HUES48 (cell line): Measurements from ENCODE around the gene RASSF5.

ENCODE experiments used
- H3K27ac ChIP-seq: one replicate; pipeline ENCODE4 v1.7.0; 2013; ENCODE audit warnings: low read depth, low read length, inconsistent platforms
- H3K27me3 ChIP-seq: 2 replicates; pipeline ENCODE4 v1.6.1; 2013; ENCODE audit warnings: mild to moderate bottlenecking, low read length; ENCODE audit not compliant: control insufficient read depth, insufficient read depth
- H3K36me3 ChIP-seq: 2 replicates; pipeline ENCODE4 v1.6.1; 2013; ENCODE audit warnings: low read length; ENCODE audit not compliant: control insufficient read depth, insufficient read depth
- H3K4me1 ChIP-seq: 2 replicates; pipeline ENCODE4 v1.6.1; 2013; ENCODE audit warnings: mild to moderate bottlenecking, low read length; ENCODE audit not compliant: control insufficient read depth, insufficient read depth
- H3K4me3 ChIP-seq: 2 replicates; pipeline ENCODE4 v1.5.1; 2013; ENCODE audit warnings: mild to moderate bottlenecking, low read depth, low read length
- H3K9ac ChIP-seq: 2 replicates; pipeline ENCODE4 v1.6.1; 2013; ENCODE audit warnings: mild to moderate bottlenecking, low read depth, low read length, moderate library complexity
- H3K9me3 ChIP-seq: 2 replicates; pipeline ENCODE4 v1.6.1; 2013; ENCODE audit warnings: low read length; ENCODE audit not compliant: control insufficient read depth, insufficient read depth

Gene RASSF5

GRCh38 chr1:206467915-206468314 is 39.4 kb upstream of the RASSF5 start:
- Histone ChIP-seq H3K4me3 (no peak overlapping the region), H3K27me3 (no peaks in the 10 kb centered on the region), H3K4me1 (peaks cover 34% of the 10 kb centered on the region)

GRCh38 chr1:206468571-206468970 is 38.8 kb upstream of the RASSF5 start:
- Histone ChIP-seq H3K4me3 (no peak overlapping the region), H3K9ac (no peak overlapping the region), H3K9me3 (no peaks in the 10 kb centered on the region), H3K4me1 (peaks cover 34% of the 10 kb centered on the region), H3K36me3 (peaks cover under 1% of the 10 kb centered on the region; the same call in 1 of the 2 replicates), H3K27ac (no peak overlapping the region), H3K27me3 (no peaks in the 10 kb centered on the region)

More at GRCh38 chr1:206467915-206468314, 39.4 kb upstream of the RASSF5 start:
- H3K27ac ChIP-seq = no peak overlapping the region
- H3K9me3 ChIP-seq = no peaks in the 10 kb centered on the region
- H3K36me3 ChIP-seq = peaks cover 6% of the 10 kb centered on the region; the same call in 1 of the 2 replicates
- H3K9ac ChIP-seq = no peak overlapping the region

- Histone ChIP-seq H3K27ac (peak overlapping the region; percentile 69), H3K9ac (no peak overlapping the region), H3K4me3 (no peak overlapping the region), H3K36me3 (no peaks in the 10 kb centered on the region), H3K27me3 (no peaks in the 10 kb centered on the region), H3K9me3 (no peaks in the 10 kb centered on the region), H3K4me1 (peaks cover 34% of the 10 kb centered on the region)
Observed at GRCh38 chr1:206469411-206469932, 37.9 kb upstream of the RASSF5 start.

- H3K27me3 ChIP-seq = no peaks in the 10 kb centered on the region
- peak within 1 kb of the TSS; percentile 58 for H3K4me3 ChIP-seq
- peaks cover 34% of the 10 kb centered on the region for H3K4me1 ChIP-seq
- H3K36me3 ChIP-seq = no peaks in the 10 kb centered on the region
- no peaks in the 10 kb centered on the region for H3K9me3 ChIP-seq
- no peak within 1 kb of the TSS for H3K9ac ChIP-seq
- H3K27ac ChIP-seq = peak within 1 kb of the TSS; percentile 69
Observed at GRCh38 chr1:206469933-206470691, 37.2 kb upstream of the RASSF5 start, which contains the start of gene IKBKE. IKBKE (plus strand) TSS chr1:206470476; CDS start chr1:206473228, 2,752 bp downstream.

- Histone ChIP-seq H3K9ac (no peak overlapping the region), H3K4me3 (peak overlapping the region; percentile 58), H3K36me3 (peaks cover 2% of the 10 kb centered on the region; the same call in 1 of the 2 replicates), H3K4me1 (peaks cover 34% of the 10 kb centered on the region), H3K27ac (peak overlapping the region; percentile 69), H3K9me3 (no peaks in the 10 kb centered on the region), H3K27me3 (no peaks in the 10 kb centered on the region)
Observed at GRCh38 chr1:206470692-206471414, 36.5 kb upstream of the RASSF5 start.

- Histone ChIP-seq H3K4me3 (peak overlapping the region; percentile 58), H3K27ac (peak overlapping the region; percentile 69), H3K9me3 (no peaks in the 10 kb centered on the region), H3K9ac (no peak overlapping the region), H3K36me3 (peaks cover 7% of the 10 kb centered on the region; the same call in 1 of the 2 replicates), H3K27me3 (no peaks in the 10 kb centered on the region), H3K4me1 (peaks cover 34% of the 10 kb centered on the region)
Observed at GRCh38 chr1:206471415-206471801, 35.9 kb upstream of the RASSF5 start.

GRCh38 chr1:206472024-206472423 is 35.3 kb upstream of the RASSF5 start:
- Histone ChIP-seq H3K9ac (no peak overlapping the region), H3K9me3 (no peaks in the 10 kb centered on the region), H3K27me3 (no peaks in the 10 kb centered on the region), H3K27ac (no peak overlapping the region), H3K4me1 (peaks cover 34% of the 10 kb centered on the region), H3K36me3 (peaks cover 7% of the 10 kb centered on the region; the same call in 1 of the 2 replicates), H3K4me3 (no peak overlapping the region)

GRCh38 chr1:206472454-206472853 is 34.9 kb upstream of the RASSF5 start:
- Histone ChIP-seq H3K4me3 (no peak overlapping the region), H3K9ac (no peak overlapping the region), H3K4me1 (peaks cover 29% of the 10 kb centered on the region), H3K9me3 (no peaks in the 10 kb centered on the region), H3K36me3 (peaks cover 7% of the 10 kb centered on the region; the same call in 1 of the 2 replicates), H3K27ac (no peak overlapping the region), H3K27me3 (no peaks in the 10 kb centered on the region)

- Histone ChIP-seq H3K4me1 (peaks cover 29% of the 10 kb centered on the region), H3K27ac (no peak overlapping the region), H3K36me3 (peaks cover 7% of the 10 kb centered on the region; the same call in 1 of the 2 replicates), H3K9ac (no peak overlapping the region), H3K9me3 (no peaks in the 10 kb centered on the region), H3K27me3 (no peaks in the 10 kb centered on the region), H3K4me3 (no peak overlapping the region)
Observed at GRCh38 chr1:206472886-206473285, 34.4 kb upstream of the RASSF5 start.

GRCh38 chr1:206476058-206476457 is 31.3 kb upstream of the RASSF5 start:
- Histone ChIP-seq H3K4me3 (no peak overlapping the region), H3K4me1 (peaks cover 15% of the 10 kb centered on the region), H3K27ac (no peak overlapping the region), H3K27me3 (no peaks in the 10 kb centered on the region), H3K9ac (no peak overlapping the region), H3K9me3 (no peaks in the 10 kb centered on the region), H3K36me3 (peaks cover 13% of the 10 kb centered on the region; the same call in 1 of the 2 replicates)
